Measurements from ENCODE around the gene LVRN.
"Not testable (repeated sequence)": the region's sequence is repeated elsewhere in the genome, so short reads cannot be mapped to it uniquely, and the experiment has no call there.

LVRN gene, protein sequence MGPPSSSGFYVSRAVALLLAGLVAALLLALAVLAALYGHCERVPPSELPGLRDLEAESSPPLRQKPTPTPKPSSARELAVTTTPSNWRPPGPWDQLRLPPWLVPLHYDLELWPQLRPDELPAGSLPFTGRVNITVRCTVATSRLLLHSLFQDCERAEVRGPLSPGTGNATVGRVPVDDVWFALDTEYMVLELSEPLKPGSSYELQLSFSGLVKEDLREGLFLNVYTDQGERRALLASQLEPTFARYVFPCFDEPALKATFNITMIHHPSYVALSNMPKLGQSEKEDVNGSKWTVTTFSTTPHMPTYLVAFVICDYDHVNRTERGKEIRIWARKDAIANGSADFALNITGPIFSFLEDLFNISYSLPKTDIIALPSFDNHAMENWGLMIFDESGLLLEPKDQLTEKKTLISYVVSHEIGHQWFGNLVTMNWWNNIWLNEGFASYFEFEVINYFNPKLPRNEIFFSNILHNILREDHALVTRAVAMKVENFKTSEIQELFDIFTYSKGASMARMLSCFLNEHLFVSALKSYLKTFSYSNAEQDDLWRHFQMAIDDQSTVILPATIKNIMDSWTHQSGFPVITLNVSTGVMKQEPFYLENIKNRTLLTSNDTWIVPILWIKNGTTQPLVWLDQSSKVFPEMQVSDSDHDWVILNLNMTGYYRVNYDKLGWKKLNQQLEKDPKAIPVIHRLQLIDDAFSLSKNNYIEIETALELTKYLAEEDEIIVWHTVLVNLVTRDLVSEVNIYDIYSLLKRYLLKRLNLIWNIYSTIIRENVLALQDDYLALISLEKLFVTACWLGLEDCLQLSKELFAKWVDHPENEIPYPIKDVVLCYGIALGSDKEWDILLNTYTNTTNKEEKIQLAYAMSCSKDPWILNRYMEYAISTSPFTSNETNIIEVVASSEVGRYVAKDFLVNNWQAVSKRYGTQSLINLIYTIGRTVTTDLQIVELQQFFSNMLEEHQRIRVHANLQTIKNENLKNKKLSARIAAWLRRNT

DNA sequence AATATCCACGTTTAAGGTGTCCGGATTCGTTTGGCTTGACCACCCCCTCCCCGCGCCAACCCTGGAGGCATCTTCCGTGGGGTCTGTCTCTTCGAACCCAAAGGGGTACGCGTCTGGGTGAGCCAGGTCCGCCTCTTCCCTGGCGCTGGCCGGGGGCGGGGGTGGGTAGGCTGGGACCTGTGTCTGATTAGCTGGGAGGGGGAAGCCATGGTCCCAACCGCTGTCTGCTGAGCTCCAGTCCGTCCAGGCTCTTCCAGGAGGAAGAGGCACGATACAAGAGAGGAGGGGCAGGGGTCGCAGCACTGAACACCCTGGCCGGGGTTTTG lies at the start of gene LVRN:
Gene LVRN, plus strand, starts transcription at position 237 of the 326 bp plus-strand sequence. CDS start 143 bp downstream, outside the sequence.
- no peak for DNase-seq (ENCODE audit: low read depth)

DNA sequence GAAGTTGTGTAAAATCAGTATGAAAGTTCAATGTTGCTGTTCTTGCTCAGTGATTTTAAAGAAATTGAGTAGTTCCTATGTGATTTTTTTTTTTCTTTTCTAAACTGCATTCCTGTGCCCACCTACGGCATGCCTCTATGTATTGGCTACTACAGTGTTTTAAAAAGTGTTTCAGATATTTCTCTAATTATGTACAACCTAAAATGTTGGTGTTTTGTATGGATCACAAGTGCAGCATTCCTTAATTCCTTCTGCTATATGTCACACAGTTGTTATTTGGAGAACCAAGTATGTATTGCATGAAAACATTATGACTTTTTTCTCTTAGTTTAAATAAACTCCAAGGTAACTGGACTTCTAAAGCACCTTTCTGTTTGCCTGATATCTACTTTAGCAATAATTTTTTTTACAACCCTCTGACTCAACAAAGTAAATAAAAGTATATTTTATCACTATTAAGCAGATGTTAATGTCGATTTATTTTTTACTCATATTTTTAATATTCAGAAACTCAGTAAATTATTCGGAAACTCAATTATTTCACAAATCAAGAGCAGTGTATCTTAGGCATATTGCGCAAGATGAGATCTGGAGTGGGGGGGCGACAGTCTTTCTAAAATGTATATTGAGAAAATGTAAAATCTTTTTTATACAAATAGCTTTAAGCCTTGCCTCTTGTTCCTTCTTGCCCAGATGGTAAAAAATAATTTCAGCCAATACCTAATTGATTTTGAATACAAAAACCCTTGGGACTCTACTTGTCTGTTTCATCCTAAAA lies 48.5 kb upstream of the LVRN start:
- not testable (repeated sequence) for DNase-seq (ENCODE audit: low read depth)

DNA sequence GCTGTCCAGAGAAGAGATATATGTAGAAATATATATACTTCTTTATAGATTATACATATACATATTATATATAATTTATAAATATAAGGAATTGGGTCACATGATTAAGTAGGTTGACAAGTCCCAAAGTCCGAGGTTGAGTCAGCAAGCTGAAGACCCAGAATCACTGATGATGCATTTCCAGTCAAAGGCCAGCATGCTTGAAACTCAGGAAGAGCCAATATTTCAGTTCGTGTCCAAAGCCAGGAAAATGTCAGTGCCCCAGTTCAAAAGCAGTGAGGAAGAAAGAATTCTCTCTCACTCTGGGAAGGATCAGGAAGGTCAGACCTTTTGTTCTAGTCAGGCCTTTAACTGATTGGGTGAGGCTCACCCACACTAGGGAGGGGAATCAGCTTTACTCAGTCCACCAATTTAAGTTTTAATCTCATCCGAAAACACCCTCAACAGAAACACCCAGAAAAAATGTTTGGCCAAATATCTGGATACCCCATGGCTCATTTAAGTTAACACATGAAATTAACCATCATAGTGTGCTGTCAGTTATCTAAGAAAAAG lies 42.0 kb upstream of the LVRN start:
- DNase-seq (ENCODE audit: low read depth): no peak

DNA sequence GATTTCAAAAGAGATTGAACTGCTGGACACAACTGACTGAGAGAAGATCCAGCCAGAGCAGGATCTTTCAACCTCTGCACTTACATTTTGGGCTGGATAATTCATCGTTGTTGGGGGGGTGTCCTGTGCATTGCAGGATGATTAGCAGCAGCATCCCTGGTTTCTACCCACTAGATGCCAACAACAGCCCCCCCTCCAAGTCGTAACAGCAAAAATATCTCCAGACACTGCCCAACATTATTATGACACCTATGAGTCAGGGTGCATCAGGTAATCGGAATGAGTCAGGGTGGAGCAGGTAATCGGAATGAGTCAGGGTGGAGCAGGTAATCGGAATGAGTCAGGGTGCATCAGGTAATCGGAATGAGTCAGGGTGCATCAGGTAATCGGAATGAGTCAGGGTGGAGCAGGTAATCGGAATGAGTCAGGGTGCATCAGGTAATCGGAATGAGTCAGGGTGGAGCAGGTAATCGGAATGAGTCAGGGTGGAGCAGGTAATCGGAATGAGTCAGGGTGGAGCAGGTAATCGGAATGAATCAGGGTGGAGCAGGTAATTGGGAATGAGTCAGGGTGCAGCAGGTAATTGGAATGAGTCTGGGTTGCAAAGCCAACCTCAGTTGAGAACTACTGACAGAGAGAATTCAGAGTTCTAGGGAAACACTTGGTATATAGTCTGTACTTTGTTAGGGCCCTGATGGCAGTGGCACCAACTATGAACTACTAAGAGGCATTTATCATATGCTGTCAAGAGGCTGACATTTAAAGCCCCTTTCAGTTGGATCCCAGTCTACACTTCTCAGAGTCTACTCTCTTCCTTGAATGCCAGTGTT lies 33.5 kb upstream of the LVRN start:
- DNase-seq (ENCODE audit: low read depth): not testable (repeated sequence)

DNA sequence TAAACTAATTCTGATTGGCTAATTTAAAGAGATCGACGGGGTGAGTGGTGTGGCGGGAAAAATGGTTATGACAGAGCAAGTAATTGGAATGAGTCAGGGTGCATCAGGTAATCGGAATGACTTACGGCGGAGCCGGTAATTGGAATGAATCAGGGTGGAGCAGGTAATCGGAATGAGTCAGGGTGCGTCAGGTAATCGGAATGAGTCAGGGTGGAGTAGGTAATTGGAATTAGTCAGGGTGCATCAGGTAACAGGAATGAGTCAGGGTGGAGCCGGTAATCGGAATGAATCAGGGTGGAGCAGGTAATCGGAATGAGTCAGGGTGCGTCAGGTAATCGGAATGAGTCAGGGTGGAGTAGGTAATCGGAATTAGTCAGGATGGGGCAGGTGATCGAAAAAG lies 32.1 kb upstream of the LVRN start:
- DNase-seq (ENCODE audit: low read depth): not testable (repeated sequence)

DNA sequence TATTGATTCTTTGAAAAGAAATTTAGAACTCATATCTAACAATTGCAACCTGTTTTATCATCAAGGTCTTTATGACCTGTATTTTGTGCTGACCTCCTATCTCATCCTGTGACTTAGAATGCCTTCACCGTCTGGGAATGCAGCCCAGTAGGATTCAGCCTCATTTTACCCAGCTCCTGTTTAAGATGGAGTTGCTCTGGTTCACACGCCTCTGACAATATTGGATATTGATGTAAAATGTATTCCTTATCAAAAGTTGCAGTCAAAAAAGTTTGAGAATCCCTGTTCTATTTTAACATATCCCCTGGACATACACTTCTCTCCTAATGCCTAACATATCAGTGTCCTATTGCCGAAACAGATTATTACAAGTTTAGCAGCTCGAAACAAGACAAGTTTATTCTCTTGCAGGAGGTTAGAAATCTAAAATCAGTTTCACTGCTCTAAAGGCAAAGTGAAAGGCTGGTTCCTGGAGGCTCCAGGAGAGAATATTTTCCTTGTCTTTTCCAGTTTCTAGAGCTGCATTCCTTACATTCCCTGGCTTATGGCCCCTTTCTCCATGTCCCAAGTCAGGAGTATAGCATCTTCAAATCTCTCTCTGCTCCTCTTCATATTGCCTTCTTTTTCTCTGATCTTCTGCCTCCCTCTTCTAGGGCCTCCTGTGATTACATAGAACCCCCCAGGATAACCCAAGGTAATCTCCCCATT lies 31.5 kb upstream of the LVRN start:
- no peak for DNase-seq (ENCODE audit: low read depth)

DNA sequence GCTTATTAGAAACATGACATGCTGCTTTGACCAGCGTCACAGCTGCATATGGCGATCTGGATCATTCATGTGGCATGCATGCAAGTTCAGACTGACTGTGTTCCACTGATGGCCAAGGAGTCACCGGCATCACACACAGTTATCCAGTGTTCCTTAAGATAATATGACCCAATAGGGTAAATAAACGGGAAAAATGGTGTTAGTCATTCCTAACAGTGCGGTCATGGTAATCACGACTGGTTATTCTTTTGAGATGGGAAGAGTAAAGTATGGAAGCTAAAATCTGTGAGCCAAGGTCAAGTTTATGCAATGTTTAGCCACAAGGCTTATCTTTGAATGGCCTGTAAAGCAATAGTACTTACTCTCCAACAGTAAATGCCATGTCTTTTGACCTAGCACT lies 29.3 kb upstream of the LVRN start:
- no peak for DNase-seq (ENCODE audit: low read depth)

DNA sequence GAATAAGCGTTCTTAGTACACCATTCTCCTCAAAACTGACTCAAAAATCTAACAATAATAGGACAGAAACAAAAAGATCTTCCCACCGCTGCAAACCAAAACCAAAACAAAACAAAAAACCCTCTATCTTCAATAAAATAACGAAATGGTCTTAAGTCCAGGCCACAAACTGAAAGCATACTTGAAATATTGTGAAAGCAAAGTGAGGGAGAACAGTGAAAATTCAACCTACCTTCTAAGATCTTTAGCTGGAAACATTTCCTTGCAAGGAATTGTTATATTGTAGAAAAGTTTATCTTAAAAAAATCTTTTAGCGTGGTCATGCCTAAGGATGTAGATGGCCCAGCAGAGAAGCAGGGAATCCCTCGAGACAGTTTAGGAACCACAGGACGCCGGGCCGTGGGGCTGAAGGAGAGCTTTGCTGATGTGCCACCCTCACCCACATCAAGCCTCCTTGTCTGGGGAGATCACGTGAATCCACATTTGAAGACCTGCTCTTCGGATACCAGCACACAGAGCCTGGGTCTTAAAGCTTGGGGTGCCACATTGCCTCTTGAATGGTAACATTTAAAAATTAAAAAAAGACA lies 27.8 kb upstream of the LVRN start:
- no peak for DNase-seq (ENCODE audit: low read depth)

DNA sequence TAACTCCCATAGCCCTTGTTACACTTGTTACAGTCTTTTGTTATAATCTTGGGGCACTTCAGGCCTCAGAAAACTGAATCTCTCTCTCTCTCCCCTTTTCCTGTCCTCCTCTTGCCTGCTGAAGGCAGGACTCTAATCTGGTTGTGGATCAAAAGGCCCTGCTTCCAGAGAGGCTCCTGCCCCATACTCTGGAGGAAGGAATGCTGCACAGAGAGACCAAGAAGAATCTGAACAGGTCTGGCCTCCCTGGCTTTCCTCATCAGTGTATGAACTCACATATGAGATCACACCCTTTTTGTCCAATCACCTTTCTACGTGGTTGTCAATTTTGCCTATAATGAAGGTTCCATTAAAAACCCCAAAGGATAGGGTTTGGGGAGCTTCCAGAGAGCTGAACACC lies 26.2 kb upstream of the LVRN start:
- no peak for DNase-seq (ENCODE audit: low read depth)

DNA sequence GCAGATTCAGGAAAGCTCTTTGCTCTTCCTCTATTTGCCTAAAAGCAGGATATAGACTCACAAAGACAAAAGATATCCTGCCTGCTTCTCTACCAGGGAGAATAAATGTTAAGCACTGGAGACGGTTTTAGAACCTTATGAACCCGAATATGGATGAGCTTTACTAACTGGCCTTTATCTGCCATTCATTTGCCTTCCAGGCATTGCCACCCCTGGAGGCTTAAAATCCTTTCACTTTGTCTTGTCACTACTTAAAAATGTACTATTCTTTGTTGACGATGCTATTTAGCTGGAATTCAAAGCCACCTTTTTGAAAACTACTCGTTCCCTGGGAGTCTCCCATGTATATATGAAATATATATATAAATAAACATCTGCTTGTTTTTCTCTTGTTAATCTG lies 23.2 kb upstream of the LVRN start:
- DNase-seq (ENCODE audit: low read depth): no peak

DNA sequence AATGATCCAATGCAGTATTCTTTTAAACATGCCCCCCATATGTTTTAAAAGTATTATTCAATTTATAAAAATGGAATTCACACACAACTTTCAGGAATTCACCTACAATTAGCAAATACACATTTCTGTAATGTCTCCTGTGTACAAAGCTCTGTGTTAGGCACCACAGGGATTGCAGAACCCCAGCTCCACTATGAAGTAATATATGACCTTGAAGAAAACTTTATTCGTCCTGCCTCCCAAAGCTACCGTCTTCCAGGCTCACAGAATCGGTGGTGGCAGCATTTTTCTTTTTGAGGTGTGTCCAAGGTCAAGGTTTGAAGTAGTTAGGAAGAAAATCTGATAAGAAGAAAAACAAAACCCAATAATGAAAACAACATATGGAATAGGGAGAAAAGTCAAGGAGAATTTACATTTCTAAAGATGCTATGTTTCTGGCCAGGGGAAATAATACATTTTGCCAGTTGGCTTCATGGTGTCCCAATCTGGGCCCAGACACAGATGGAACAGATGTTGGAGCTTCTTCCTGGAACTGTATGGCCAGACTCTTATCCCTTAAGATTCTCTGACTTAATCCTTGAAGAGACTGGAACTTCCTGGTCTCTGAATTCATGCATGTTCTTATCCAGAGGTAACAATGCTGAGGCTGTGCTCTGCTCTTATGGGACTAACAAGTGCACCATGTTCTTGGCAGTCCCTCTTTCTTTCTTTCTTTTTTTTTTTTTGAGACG lies 22.0 kb upstream of the LVRN start:
- DNase-seq (ENCODE audit: low read depth): no peak

DNA sequence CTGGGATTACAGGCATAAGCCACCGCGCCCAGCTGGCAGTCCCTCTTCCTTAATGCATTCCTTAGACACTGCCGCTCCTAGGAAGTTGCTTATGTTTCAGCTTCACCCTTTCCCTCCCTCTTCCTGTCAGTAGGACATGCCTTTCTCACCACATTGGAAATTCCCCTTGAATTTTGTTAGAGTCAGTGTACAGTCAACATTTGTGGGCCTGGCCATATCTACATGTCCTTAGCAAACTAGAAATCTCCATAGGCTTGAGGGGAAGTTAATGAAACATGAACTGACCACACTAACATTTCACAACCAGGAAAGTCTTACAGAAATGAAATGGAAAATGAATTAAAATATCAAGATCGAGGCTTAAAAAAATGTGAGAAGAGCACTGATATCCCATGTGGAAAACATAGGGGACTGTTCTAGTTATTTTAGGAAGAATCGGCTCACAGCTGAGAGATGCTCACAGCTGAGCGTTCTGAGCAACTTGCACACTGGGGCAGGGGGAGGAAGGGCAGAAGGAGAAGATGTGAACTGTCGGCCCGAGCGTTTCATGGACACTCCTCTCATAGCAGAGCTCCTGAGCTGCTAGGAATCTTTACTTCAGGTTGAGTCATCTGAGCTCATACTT lies 21.1 kb upstream of the LVRN start:
- no peak for DNase-seq (ENCODE audit: low read depth)

DNA sequence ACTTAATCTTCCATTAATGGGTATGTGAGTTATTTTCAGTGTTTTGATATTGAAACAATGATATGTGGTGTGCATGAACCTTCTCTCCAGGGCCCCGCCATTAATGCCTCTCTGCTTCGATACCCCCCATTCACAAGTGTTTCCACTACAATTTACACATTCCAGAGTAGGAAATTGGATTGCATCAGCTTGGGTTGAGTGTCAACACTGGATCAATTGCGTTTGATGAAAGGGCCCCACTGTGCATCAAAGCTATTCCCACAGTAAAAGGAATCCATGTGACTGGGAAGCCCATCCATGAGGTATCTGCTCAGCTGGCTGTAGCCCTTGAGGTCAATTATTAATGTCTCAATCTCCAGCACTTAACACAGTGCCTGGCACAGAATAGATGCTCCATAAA lies 17.8 kb upstream of the LVRN start:
- no peak for DNase-seq (ENCODE audit: low read depth)

DNA sequence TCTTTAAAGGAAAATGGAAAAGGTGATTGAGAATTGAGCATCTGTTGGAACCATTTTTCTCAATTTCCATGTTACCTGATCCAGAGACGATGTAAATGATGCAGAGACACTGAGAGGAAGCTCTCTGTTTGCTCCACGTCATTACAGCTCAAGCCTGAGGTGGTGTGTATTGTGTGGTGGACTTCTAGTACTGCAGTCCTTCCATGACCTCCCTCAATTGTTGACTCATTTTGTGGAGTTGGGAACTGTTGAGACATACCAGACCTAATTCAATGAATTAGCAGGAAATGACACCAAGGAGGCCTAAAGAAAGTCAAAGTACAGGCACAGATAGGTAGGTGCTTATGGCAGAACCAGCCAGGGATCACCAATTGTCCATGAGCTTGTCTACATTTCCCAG lies 15.6 kb upstream of the LVRN start:
- DNase-seq (ENCODE audit: low read depth): no peak

DNA sequence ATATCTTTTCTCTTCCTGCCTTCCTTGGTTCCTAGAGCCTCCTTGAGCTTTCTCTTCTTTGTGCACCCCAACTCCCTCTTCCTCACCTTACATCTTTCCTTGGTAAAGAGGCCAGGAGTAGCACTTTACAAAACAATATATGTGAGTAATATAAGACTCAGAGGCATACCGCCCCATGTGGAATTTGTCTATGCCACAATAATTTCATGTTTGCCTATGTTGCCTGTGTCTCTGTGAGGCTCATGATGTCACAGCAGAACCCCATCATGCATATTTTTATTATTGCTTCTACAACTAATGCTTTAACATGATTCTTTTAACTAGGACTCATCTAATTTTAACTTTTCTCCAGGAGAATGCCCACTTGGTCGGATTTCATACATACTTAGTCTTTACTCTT lies 15.0 kb upstream of the LVRN start:
- DNase-seq (ENCODE audit: low read depth): no peak

DNA sequence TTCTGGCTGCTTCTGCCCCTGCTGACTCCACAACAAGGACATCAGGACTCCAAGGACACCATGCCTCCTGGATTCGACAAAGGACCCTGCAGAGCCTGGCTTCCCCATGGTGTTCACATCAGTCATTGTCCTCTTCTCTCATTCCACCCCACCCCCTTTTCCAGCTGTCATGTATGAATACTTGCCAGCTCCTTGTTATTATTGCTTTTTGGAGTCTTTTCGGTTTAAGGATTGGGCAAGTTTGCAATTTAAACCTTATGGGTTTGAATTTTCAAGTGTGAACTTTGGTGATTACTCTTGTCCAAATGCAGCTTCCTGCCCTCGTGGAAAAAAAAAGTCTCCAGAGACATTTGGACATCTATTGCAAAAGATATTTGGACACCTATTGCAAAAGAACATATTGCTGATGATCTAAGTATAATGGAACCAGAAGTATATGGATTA lies 14.2 kb upstream of the LVRN start:
- no peak for DNase-seq (ENCODE audit: low read depth)

DNA sequence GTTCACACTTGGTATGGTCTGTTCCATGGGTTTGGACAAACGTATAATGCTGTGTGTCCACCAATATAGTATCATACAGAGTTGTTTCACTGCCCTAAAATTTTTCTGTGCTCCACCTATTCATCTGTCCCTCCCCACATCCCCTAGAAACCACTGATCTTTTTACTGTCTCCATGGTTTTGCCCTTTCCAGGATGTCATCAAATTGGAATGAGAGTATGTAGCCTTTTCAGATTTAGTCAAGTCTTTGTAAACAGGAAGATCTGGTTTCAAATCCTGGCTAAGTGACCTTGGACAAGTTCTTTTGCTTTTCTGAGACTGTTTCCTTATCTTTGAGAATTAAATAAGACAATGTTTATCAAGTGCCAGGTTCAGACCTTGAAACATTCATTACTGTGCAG lies 13.2 kb upstream of the LVRN start:
- DNase-seq (ENCODE audit: low read depth): no peak

DNA sequence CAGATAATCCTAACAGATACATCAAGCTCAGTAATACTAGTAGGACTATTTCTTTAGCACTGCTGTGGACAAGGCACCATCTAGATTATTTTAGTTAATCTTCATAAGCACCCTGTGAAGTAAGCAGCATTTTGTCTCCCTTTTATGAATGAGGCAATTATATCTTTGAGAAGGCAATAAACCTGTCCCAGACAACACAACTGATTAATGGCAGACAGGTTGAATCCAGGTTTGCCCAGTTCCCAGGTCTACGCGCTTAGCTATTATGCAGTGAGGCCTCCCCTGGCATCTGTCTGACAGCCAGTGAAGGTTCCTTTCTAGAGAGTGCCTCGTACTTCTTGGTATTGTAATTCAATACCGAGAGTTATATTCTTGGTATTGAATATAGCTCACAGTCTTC lies 9.7 kb upstream of the LVRN start:
- no peak for DNase-seq (ENCODE audit: low read depth)

DNA sequence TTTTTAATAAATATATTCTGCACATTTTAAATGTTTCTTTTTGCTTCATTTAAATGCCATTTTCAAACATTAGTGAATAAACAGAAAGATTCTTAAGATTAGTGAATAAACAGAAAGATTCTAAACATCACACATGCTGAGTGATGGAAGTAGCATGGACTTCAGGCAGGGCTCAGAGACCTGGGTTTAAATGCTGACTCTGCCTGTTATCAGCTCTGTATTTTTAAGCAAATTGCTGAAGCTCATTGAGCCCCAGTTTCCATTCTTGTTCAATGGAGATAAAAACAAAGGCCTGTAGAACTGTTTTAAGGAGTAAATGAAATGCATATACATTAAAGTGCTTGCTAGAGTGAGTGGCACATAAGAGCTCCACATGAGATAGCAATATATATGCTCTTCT lies 8.1 kb upstream of the LVRN start:
- DNase-seq (ENCODE audit: low read depth): no peak
